GM18858 (cell line): ENCODE results near the gene NAA35.
"Not testable (repeated sequence)": the region's sequence is repeated elsewhere in the genome, so short reads cannot be mapped to it uniquely, and the experiment has no call there.

ENCODE experiments used
- ATAC-seq: cut with Tn5 transposase; IDR thresholded peaks from one replicate; pipeline ENCODE4 v1.9.1; 2021; ENCODE audit not compliant: unreplicated experiment

NAA35 gene

DNA sequence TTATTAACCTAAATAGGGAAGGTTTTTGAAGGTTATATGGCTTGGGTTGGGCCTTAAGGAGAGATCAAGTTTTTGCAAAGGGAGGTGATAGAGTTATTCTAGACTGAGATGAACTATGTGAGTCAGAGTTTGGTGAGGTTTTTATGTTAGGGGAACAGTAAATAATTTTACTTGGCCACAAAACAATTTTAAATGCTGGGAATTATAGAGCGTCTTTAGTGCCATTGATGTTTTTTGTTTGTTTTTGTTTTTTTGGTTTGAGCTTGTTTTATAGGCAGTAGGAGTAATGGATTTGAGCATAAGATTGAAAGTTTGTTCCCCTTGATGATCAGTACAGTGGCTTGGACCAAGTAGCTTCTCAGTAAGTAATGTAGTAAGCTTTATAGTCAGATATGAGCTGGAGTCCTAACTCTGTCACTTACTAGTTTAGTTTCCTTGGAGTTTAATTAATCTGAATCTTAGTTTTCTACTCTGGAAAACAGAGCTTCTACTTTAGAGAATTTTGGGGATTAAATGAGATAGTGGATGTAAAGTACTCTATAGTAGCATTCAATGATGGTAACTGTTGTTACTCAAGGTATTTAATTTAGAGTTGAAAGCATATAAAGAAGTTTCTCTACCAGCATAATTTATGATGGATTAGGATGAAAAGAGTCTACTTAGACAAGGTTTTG is 2.9 kb downstream of the NAA35 start:
- no peak for ATAC-seq

DNA sequence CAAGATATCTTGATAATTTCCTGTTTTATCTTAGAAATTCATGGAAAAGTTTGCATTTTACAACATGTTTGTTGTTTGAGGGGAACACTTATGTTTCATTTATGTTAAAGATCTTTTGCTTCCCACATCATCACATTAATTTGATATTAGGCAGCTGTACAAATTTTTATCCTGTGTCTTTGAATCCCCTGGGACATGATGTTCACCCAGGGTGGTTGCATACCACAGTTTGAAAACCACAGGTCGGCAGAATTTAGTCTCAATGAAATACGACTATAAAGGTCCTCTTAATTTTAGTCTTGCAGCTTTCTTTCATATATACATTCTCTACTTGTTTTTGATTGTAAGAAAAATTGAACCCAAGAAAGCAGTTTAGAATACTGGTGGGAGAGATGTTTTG is 3.7 kb downstream of the NAA35 start:
- ATAC-seq, result no peak

DNA sequence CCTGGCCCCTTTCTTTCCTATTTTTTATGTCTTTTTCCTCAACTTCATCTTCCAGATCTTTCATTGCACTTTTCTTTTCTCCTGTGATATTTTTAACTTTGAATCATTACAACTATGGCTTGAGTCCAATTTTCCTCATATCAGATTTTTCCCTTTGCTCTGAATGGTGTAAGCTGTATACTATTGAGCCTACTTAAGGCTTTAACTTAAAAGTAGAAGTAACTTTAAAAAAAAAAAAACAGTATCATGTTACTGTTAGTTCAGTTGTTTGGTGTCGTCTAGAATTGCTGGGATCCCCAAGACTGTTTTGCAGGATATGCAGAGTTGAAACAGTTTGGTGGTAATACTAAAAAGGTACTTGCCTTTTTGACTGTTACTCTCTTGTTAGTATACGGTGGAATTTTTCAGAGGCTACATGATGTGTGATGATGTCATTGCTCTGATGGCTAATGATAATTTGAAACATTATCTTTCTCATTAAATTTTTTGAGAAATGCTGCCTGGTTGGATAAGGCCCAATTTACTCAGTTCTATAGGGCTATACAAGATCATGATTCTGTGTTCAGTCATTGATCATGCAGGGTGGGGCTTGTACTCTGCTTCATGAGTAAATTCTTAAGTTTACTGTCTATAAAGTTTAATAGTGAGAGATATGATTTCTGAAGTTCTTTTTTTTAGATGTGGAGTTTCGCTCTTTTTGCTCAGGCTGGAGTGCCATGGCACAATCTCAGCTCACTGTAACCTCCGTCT is 8.8 kb downstream of the NAA35 start:
- no peak for ATAC-seq

DNA sequence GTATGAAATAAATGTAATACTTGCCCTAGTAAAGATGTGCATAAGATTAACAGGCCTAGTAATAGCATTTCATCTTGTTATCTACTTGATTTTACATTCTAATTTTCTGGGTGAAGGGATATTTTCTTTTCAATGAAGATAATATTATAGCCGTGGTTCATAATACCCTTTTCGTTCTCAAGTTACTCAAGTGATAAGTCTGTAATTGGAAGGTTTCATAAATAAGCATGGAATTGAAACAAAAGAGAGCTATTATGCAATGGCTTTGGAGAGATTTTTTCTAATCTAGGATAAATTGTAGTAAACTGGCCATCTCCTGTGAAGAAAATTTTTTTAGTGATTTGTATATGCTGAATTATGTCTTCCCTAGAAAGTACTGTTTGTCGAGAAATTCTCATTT is 19.0 kb downstream of the NAA35 start:
- ATAC-seq, result no peak

DNA sequence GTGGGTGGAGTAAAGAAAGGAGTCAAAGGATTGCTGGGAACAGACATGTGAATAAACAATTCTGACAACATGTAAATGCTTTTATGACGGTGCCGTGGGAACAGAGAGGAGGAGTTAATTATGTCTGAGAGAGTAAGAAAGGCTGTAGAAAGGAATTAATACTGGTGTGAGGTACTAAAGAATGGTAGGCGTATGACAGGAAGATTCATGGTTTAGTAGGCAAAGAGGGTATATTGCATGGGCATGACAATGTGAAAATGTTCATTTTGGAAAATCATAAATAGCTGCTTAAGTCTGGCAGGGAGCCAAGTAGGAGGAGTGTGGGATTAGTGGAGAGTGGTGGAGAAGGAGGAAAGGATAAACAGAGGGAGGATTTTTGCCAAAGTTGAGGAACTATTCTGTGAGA is 19.7 kb downstream of the NAA35 start:
- no peak for ATAC-seq

DNA sequence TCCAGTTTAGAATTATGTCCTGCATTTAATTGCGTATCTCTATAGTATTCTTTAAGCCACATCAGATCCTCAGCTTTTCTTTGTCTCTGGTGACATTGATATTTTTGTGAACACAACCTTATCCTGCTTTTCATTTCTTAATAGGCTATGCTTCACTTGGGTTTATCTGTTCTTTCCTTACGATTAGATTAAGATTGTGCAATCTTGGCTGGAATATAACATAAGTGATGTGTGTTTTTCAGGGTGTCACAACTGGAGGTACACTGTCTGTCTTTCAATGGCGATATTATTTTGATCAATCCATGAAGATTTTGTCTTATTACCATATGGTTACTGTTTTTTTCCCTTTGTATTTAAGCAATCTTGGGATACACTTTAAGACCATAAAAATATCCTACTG is 23.6 kb downstream of the NAA35 start:
- no peak for ATAC-seq

DNA sequence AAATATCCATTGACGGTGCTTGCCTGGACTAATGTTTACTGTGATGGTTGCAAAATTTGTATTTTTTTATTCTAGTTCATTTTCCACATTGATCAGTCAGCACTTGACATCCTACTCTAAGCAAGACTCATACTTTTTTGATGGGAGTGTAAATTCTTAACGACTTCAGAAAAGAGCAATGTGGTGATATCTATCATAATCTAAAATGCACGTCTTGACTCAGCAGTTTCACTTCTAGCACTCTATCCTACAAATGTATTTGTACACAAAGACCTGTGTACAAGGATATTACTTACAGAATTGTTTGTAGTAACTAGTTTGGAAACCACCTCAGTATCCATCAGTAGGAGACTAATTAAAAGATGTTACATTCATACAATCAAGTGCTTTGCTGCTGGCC is 24.0 kb downstream of the NAA35 start:
- ATAC-seq, result no peak

DNA sequence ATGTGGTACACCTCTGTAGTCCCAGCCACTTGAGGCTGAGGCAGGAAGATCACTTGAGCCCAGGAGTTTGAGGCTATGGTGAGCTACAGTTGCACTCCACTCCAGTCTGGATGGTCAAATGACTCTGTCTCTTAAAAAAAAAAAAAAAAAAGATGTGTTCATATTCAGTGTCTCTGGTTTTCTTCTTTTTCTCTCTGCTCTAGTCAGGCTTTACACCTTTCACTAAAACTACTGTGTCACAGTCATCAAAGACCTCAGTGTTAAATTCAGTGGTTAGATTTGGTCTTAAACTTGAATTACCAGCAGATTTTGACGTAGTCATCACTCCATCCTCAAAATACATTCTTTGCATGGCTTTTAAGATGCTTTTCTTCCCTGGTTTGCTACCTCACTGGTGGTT is 28.8 kb downstream of the NAA35 start:
- ATAC-seq, result no peak

DNA sequence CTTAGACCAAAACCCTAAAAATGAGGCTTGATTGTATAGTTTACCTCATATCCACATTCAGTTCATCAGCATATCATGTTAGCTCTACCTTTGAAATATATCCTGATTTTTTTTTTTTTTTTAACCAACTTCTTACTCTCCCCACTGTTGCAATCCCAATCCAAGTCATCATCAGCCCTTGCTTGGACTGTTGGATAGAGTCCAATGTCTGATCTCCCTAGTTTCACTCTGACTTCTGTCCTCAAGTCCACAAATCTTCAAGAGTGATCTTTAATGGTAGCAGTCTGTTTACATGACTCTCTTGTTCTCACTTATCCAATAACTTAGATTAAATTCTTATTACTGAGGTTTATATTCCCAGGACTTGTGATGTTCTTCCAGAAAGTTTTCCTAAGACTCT is 30.8 kb downstream of the NAA35 start:
- ATAC-seq, result no peak

DNA sequence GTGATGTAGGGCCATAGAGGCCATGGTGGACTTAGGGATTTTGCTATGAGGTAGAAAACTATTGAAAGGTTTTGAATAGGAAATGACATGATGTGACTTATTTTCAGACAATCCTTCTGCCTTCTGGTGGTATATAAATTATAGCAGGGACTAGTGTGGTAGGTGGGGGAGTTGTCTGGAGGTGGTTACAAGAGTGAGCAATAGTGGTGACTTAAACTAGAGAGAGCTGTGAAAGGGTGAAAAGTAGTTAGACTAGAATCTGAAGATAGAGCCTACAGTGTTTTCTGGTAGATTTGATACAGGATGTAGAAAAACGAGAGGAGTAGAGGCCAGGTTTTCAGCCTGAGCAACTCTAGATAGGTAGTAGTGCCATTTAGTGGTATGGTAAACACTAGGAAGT is 32.3 kb downstream of the NAA35 start:
- ATAC-seq, result no peak

DNA sequence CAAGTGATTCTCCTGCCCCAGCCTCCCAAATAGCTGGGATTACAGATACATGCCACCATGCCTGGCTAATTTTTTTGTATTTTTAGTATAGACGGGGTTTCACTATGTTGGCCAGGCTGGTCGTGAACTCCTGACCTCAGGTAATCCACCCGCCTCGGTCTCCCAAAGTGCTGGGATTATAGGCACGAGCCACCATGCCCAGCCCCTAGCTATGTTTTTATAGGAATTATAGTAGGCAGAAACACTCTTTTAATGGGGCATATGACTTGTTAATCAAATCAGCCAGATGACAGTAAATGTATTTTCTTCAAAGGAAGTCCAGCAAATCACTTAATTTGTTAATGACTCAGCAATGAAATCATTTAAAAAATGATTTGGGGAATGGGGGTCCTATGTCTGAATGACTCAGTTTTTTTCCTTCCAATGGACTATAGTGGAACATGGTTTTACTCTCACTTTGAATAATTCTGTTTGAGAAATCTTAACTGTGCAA is 33.2 kb downstream of the NAA35 start:
- not testable (repeated sequence) for ATAC-seq

DNA sequence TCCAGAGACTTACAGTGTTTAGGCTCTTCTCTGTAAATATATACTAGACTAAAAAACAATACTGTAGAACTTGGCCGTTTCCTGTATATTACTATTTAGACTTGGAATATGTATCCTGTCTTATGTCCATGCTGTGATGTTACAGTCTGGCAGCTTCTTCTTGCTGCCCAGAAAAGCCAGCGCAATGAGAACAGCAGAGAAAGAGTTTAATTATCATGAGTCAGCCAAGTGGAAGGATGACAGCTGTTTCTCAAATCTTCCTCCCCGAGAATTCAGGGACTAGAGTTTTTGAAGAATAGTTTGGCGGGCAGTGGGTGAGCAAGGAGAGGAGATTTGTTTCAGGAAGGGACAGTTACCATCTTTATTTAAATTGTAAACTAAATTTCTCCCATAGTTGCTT is 37.5 kb downstream of the NAA35 start:
- no peak for ATAC-seq

DNA sequence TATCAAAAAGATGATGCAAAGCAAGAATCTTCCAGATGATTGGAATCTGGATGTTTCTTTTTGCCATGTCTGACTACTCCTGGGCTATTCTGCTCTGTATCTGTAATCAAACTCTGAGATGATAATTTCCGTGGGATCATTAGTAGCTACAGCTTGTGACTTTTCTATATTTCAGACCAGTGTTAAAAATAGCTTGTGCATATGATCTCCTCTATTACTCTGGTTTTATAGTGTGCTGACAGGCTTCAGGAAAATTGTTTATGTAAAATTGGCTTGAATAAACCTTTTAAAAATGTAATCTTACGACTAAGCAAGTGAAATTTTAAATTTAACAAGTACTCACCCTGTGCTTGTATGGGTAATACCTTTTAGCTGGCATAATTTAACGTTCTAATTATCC is 40.4 kb downstream of the NAA35 start:
- no peak for ATAC-seq

DNA sequence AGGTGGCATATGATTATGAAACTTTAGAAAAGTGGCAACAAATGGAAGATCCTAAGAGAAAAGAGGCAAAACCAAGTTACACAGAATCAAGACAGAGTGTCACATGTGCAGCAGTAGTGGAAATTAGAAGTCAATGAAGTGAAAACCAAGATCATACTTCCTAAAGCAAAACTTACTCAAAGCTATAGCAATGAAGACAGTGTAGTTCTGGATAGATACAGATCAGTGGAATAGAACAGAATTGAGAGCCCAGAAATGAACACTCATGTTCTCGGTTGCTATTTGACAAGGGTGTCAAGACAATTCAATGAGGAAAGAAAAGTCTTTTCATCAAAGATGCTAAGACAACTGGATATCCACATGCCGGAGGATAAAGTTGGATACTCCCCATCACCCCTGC is 43.5 kb downstream of the NAA35 start:
- no peak for ATAC-seq

DNA sequence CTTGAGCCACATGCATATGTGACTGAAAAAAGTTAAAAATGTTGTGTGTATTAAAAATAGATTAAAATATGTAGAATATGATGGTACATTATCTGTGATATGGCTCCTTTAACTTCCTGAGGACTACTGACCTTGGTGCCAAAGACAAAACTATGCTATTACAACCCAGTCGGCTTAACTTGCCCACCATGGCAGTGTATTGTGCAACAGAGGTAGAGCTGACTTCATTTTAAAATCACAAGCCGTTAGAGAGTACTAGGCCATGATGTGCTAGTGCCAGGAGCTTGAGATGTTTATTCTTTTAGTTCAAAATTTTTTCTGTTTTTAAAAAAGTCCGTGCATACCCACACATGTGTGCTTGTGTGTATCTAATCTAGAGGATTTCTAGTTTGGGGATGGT is 46.3 kb downstream of the NAA35 start:
- no peak for ATAC-seq

DNA sequence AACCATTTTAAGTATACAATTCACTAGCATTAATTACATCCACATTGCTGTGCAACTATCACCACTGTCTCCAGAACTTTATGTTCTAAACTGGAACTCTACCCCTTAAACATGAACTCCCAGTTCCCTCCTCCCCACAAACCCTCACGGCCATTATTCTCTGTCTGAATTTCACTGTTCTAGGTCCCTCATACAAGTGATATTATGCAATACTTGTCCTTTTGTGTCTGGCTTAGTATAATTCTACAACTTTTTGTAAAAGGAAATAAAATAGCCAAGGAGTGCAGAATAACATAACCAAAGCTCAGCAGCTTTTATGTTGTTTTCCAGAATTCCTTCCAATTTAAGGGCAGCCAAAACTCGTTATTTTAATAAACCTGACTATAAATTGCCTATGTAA is 53.2 kb downstream of the NAA35 start:
- no peak for ATAC-seq

DNA sequence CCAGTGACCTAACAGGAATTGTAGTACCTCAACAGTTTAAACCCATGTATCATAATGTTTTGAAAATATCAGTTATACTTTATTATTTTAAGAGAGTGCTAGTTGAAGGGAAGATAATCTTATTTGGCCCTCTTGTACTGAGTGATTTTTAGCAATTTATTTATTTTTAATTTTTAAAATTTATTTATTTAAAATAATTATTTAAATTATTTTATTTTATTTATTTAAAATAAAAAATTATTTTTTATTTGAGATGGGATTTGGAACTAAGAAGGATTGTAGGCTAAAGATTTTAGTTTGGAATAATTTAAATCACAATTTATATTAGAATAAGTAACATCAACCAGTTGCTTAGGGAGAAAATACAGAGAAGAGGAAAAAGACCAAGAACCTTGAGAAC is 54.2 kb downstream of the NAA35 start:
- no peak for ATAC-seq

DNA sequence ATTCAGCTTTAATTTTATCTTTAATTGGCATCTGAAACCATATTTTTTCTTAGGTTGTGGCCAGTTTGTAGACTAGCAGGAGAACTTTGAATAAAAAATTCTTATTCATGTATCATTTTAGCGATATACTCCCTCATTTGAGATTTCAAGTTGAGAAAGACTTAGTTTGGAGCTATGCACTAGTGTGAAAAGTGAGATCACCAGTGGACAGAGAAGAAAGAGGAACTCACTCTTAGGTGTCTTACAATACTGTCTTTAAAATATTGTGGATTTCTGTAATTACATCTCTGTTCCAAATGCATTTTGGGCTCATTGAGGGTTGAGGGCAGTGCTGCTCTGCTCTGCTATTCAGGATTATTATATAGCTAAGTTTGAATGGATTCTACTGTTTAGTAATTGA is 54.7 kb downstream of the NAA35 start:
- no peak for ATAC-seq

DNA sequence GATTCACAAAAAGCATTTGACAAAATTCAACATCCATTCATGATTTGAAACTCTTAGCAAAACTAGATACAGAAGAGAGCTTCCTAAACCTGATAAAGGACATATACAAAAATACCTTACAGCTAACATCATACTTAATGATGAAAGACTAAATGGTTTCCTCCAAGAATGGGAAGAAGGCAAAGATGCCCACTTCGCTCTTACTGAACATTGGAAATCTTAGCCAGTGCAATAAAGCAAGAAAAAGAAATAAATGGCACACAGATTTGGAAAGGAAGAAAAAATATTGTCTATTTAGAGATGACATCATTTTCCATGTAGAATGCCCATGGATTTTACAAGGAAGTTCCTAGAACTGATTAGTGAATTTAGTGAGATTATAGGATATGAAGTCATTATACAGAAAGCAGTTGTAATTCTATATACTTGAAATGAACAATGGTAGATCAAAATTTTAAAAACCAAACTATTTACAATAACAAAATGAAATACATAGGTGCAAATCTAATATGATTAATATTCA is 64.4 kb downstream of the NAA35 start:
- ATAC-seq, result no peak

DNA sequence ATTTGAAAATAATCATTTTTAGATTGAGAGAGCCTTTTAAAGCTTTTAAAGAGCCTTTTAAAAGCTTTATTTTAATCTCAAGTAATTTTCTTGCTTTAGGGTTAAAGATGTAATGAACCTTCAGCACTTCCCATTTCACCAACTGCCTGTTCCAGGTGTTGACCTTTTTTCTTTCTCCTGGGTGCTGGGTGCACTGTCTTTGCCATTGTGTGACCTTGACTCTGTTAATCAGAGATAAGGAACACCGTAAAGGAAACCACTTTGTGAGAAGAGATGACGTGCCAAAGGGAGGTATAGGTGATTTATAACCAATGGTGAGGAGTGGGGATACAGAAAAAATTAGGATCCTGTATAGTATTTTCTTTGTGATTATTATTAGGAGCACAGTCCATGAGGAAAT is 68.2 kb downstream of the NAA35 start:
- no peak for ATAC-seq

DNA sequence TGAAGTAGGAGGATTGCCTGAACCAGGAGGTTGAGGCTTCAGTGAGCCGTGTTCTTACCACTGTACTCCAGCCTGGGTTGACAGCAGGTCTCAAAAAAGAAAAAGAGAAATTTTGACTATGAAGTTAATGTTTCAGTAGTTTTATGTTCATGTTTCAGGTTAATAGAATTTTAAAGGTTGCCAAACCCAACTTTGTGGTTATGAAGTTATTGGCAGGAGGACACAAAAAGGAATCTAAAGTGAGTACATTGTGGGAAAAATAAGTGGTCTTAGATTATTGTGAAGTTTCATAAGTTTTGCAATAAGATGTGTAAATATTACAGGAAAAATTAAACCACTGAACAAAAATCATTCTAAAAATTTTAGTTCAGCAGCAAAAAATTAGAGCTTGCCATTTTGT is 79.8 kb downstream of the NAA35 start:
- ATAC-seq, result no peak

DNA sequence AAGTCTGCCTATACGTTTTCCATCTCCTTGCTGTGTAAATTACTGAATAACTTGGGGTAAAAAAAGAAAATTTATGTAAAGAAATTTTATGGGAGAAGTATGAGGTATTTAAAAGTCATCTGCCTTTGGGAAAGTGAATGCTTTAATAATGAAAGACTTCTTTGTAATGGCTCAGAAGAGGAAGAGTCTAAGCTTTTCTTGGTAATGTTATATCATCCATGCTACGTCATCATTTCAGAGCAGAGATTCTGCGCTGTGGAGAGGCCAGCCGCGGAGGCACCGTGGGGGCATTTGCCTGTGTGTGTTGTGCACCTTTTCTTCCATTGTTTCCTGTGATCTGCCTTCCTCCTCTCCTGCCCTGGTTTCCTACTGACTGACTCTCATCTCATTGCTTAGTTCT is 80.2 kb downstream of the NAA35 start:
- no peak for ATAC-seq
